B cell (primary cell): ENCODE data around the gene DDAH1.

ENCODE experiments used
- CTCF ChIP-seq: fragments of 200-600 bp; IDR thresholded peaks from one replicate; pipeline ENCODE4 v1.8.0; 2022; ENCODE audit warnings: antibody characterized with exemption, mild to moderate bottlenecking
- EZH2 ChIP-seq: IDR thresholded peaks from 2 replicates; pipeline ENCODE4 v1.6.1; 2012; ENCODE audit warnings: borderline replicate concordance, low read depth, mild to moderate bottlenecking, moderate library complexity, low read length; ENCODE audit not compliant: insufficient read depth, poor library complexity, severe bottlenecking

GRCh38 chr1:85374160-85374559 lies 90.8 kb downstream of the DDAH1 start:
- no peak for TF ChIP-seq CTCF
- TF ChIP-seq EZH2 = no peak
